HUES6 (cell line): ENCODE data around the gene EPHA6.

Experiments used
- H3K27ac ChIP-seq: 2 replicates; pipeline ENCODE4 v1.7.0; 2013; ENCODE audit warnings: low read depth, mild to moderate bottlenecking, low read length, inconsistent platforms
- H3K27me3 ChIP-seq: 2 replicates; pipeline ENCODE4 v1.6.1; 2013; ENCODE audit warnings: low read length; ENCODE audit not compliant: control insufficient read depth, insufficient read depth
- H3K36me3 ChIP-seq: 2 replicates; pipeline ENCODE4 v1.6.1; 2013; ENCODE audit warnings: low read length; ENCODE audit not compliant: control insufficient read depth, insufficient read depth
- H3K4me1 ChIP-seq: 2 replicates; pipeline ENCODE4 v1.6.1; 2013; ENCODE audit warnings: low read length; ENCODE audit not compliant: control insufficient read depth, insufficient read depth
- H3K4me3 ChIP-seq: 2 replicates; pipeline ENCODE4 v1.5.1; 2013; ENCODE audit warnings: low read depth, low read length
- H3K9ac ChIP-seq: one replicate; pipeline ENCODE4 v1.6.1; 2013; ENCODE audit warnings: mild to moderate bottlenecking, low read length
- H3K9me3 ChIP-seq: 2 replicates; pipeline ENCODE4 v1.6.1; 2013; ENCODE audit warnings: low read depth, low read length; ENCODE audit not compliant: control insufficient read depth, insufficient read depth

EPHA6 gene

DNA sequence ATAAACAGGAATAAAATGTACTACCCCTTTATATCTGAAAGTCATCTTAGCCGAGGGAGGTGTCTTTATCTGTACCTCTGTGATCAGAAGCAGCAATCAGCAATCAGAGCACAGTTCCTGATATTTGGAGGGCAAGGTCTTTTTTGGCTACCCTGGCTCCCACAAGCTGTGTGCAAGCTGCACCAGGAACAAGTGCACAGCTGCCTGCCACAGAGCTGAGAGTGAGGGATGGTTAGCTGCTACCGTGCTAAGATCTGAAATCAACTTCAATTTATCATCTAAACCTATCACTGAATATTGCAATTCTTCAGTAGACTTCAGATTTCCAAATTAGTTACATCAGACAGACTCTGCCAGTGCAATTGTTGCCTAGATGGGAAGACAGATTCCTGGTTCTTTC is 545.6 kb downstream of the EPHA6 start:
- H3K4me1 ChIP-seq: peaks cover 16% of the 10 kb centered on the region; the same call in 1 of the 2 replicates

DNA sequence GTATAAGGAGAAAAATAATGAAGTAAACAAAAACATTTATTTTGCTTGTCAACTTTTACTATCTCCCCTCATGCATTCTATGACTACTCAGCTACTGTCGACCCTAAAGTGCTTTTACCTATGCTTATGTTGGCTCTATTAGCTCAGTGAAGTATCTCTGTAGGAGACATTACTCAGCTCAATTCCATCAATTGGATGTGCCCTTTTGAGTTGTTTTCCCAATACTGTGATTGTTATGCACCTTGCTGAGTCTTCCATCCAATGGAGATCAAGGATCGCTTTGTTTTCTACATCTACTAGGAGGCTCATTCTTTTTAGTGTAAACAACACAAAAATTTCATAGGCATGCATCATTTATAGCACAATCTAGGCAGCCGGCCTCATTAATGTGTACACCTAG is 546.4 kb downstream of the EPHA6 start:
- H3K27me3 ChIP-seq: no peaks in the 10 kb centered on the region
- H3K4me1 ChIP-seq: peaks cover 16% of the 10 kb centered on the region; the same call in 1 of the 2 replicates
- H3K9ac ChIP-seq: no peak overlapping the region
- H3K4me3 ChIP-seq: no peak overlapping the region
- no peak overlapping the region for H3K27ac ChIP-seq
- H3K9me3 ChIP-seq: no peaks in the 10 kb centered on the region
- no peaks in the 10 kb centered on the region for H3K36me3 ChIP-seq

More for the DNA sequence above, 545.6 kb downstream of the EPHA6 start:
- Histone ChIP-seq H3K27me3 (no peaks in the 10 kb centered on the region), H3K9ac (no peak overlapping the region), H3K9me3 (no peaks in the 10 kb centered on the region), H3K4me3 (no peak overlapping the region), H3K27ac (no peak overlapping the region), H3K36me3 (no peaks in the 10 kb centered on the region)

DNA sequence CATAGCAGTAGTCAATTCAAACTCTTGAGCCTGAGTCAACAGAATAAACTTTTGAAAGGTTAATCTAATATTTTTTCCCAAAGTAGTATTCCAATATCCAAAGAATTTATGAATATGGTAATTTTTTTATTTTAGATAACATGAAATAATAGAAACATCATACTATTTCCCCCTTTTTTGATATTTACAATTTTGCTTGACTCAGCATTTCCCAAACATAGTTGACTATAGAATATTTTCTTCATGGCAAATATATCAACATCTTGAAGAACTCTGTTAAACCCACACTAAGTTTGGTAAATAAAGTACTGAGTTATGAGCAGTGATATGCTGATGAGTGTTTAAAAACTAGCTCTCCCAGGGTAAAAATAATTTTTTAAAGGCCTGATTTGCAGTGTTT is 570.2 kb downstream of the EPHA6 start:
- H3K36me3 ChIP-seq: peaks cover 7% of the 10 kb centered on the region
- H3K4me3 ChIP-seq: no peak overlapping the region
- no peaks in the 10 kb centered on the region for H3K4me1 ChIP-seq
- no peak overlapping the region for H3K27ac ChIP-seq
- no peaks in the 10 kb centered on the region for H3K27me3 ChIP-seq
- no peak overlapping the region for H3K9ac ChIP-seq
- peaks cover 26% of the 10 kb centered on the region for H3K9me3 ChIP-seq

DNA sequence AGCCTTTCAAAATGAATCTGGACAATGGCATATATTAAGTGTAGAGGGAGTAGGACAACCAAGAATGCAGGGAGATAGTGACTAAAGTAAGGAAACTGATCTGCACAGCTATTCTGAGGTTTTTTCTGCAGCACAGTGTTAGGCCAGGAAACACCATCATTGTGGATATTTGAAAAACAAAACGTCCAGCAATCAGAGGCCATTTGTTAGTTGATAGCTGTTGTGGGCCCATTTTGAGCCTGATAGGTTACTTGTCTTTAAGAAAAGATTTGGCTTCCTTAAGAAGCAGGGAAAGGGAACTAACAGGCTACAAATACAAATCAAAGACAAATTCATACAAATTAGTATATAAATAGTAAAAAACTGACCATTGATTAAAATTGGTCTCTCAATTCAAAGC is 574.4 kb downstream of the EPHA6 start:
- no peak overlapping the region for H3K27ac ChIP-seq
- H3K4me1 ChIP-seq: 0 out of 2 replicates have a peak, but pooled peaks cover 4% of the 10 kb centered on the region
- H3K27me3 ChIP-seq: no peaks in the 10 kb centered on the region
- H3K4me3 ChIP-seq: no peak overlapping the region
- H3K9me3 ChIP-seq: peaks cover 26% of the 10 kb centered on the region
- H3K36me3 ChIP-seq: peaks cover 7% of the 10 kb centered on the region
- H3K9ac ChIP-seq: no peak overlapping the region

DNA sequence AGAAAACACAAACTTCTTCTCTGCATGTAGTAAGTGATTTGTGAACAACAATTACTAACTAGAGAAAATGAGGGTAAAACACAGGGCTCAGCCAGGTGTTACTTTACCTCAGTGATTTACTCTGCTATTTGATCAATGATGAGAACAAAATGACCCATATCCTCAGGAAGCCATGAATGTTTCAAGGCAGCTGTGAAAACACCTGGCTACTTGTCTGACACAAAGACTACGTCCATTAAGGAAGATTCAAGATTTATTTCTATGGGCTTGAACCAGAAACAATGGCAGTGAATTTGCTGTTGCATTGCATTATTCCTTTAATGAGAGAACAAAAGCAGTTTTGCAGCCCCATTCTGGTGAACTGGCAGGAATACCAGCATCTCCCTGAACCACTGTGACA is 575.5 kb downstream of the EPHA6 start:
- H3K4me3 ChIP-seq: no peak overlapping the region
- H3K9me3 ChIP-seq: peaks cover 26% of the 10 kb centered on the region
- H3K36me3 ChIP-seq: peaks cover 7% of the 10 kb centered on the region
- 0 out of 2 replicates have a peak, but pooled peaks cover 4% of the 10 kb centered on the region for H3K4me1 ChIP-seq
- H3K9ac ChIP-seq: no peak overlapping the region
- H3K27ac ChIP-seq: no peak overlapping the region
- no peaks in the 10 kb centered on the region for H3K27me3 ChIP-seq

DNA sequence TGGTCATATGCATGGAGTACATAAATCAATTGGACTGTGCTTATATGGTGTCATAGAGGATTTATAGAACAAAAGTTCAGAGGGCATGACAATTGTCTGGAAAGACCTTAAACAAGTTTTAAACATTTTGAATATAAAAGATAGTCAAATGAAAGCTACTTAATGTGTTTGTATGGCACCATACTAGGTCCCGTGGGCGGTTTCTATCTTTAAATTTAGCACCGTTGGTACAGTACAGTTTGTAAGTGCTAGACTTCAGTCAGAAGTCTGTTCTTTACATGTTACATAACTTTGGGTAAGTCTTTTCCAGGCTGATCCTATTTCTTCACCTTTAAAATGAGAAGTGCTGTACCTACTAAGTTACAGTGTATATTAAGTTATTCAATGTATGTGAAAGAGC is 576.8 kb downstream of the EPHA6 start:
- H3K9ac ChIP-seq: no peak overlapping the region
- H3K9me3 ChIP-seq: peaks cover 18% of the 10 kb centered on the region
- no peak overlapping the region for H3K4me3 ChIP-seq
- no peak overlapping the region for H3K27ac ChIP-seq
- H3K4me1 ChIP-seq: 0 out of 2 replicates have a peak, but pooled peaks cover 4% of the 10 kb centered on the region
- H3K36me3 ChIP-seq: peaks cover 7% of the 10 kb centered on the region
- H3K27me3 ChIP-seq: no peaks in the 10 kb centered on the region

DNA sequence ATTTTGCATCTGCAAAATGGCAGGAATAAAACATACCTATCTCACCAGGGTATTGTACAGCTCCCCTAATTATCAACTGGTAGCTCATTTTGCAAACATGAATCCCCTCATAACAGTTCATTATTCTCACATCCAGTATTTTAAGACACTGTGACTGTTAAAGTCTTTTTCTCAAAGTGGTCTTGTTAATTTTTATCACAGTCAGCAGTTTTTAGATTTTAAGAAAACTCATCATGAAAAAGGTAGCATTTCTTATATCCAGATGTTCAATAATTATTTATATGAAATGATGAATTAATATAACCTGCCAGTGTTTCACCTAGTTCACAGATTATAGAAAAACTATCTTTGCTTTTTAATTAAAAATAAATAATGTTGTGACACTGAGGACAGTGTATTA is 595.2 kb downstream of the EPHA6 start:
- Histone ChIP-seq H3K36me3 (no peaks in the 10 kb centered on the region), H3K4me1 (no peaks in the 10 kb centered on the region), H3K9ac (no peak overlapping the region), H3K27me3 (no peaks in the 10 kb centered on the region), H3K4me3 (no peak overlapping the region), H3K9me3 (no peaks in the 10 kb centered on the region), H3K27ac (no peak overlapping the region)

DNA sequence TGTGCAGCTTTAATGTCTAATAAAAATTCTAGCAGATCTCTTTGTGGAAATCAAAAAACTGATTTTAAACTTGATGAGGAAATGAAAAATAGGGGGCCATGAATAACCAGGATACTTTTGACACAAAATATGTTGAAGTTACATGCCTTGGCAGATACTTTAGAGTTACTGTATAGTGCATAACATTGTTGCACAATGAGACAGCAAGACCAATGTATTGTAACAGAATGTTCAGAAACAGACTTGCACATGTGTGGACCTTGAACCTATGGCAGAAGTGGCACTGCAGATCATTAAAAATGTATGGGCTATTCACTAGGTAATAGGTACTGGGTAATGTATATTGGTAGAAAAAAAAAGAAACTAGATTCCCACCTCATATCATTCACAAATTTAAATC is 607.2 kb downstream of the EPHA6 start:
- Histone ChIP-seq H3K9ac (no peak overlapping the region), H3K36me3 (no peaks in the 10 kb centered on the region; the same call in 1 of the 2 replicates), H3K4me1 (no peaks in the 10 kb centered on the region), H3K27me3 (no peaks in the 10 kb centered on the region), H3K27ac (no peak overlapping the region), H3K4me3 (no peak overlapping the region), H3K9me3 (peaks cover 24% of the 10 kb centered on the region)

DNA sequence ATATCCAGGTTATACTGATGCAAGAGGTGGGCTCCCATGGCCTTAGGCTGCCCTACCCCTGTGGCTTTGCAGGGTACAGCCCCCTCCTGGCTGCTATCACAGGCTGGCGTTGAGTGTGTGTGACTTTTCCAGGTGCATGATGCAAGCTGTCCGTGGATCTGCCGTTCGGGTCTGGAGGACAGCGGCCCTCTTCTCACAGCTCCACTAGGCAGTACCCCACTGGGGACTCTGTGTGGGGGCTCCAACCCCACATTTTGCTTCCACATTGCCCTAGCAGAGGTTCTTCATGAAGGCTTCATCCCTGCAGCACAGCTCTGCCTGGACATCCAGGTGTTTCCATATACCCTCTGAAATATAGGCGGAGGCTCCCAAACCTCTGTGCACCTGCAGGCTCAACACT is 610.6 kb downstream of the EPHA6 start:
- Histone ChIP-seq H3K36me3 (no peaks in the 10 kb centered on the region; the same call in 1 of the 2 replicates), H3K27me3 (no peaks in the 10 kb centered on the region), H3K9ac (no peak overlapping the region), H3K4me1 (no peaks in the 10 kb centered on the region), H3K9me3 (peaks cover 30% of the 10 kb centered on the region), H3K4me3 (no peak overlapping the region), H3K27ac (no peak overlapping the region)

DNA sequence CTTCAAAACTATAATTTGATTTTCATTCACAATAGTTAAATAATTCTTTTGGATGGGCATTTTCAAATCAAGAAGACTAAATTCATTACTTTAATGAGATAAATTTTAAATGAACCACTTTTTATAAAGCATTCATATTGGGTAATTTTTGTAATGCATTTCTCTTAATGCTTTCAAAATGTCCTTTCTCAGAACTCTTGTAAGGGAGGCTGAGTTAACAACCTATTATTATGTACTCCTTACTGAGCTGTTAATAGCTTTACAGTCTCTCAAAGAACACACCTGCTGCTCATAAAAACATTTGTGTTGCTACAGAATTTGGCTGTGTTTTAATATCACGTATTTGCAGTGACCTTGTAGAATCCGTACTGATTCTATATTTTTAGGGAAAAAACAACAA is 616.2 kb downstream of the EPHA6 start:
- no peaks in the 10 kb centered on the region for H3K36me3 ChIP-seq
- no peaks in the 10 kb centered on the region for H3K27me3 ChIP-seq
- no peaks in the 10 kb centered on the region; the same call in 1 of the 2 replicates for H3K4me1 ChIP-seq
- H3K9ac ChIP-seq: no peak overlapping the region
- no peak overlapping the region for H3K4me3 ChIP-seq
- H3K9me3 ChIP-seq: peaks cover 9% of the 10 kb centered on the region
- H3K27ac ChIP-seq: no peak overlapping the region

DNA sequence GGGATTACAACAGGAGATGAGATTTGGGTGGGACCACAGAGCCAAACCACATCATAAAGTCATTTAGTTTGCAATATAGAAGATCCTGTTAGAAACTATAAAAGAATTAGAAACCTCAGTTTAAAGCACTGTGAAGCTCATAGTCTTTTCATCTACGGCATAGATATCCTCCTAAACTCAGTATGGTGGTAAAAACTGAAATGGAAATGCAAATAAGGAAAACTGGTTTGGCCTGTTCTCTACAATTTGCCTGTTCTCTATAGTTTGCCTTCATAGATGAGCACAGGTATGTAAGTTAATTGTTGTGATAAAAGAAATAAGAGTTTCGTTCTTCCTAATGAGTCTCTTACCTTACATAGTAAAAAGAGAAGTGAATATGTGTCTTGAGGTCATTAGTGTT is 618.5 kb downstream of the EPHA6 start:
- no peak overlapping the region for H3K27ac ChIP-seq
- H3K9me3 ChIP-seq: no peaks in the 10 kb centered on the region
- no peak overlapping the region for H3K4me3 ChIP-seq
- no peaks in the 10 kb centered on the region for H3K36me3 ChIP-seq
- no peaks in the 10 kb centered on the region; the same call in 1 of the 2 replicates for H3K4me1 ChIP-seq
- H3K9ac ChIP-seq: no peak overlapping the region
- no peaks in the 10 kb centered on the region for H3K27me3 ChIP-seq

DNA sequence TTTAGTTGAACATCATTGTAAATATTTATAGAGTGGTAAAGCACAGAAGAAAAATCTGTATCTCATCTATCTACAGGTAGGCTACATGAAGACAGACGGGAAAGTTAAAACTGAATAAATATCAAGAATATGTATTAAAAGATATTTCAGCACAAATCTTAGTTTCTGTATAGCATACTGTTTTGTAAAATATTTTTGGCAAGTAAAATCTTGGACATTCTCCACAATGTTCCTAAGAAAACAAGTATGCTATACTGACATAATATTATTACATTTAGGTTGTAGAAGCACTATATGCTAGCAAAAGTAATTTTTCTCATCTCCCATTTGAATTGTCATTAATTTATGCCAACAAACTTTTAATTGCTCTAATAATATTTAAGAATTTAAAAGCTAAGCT is 623.7 kb downstream of the EPHA6 start:
- Histone ChIP-seq H3K36me3 (no peaks in the 10 kb centered on the region), H3K27ac (no peak overlapping the region), H3K4me1 (peaks cover 4% of the 10 kb centered on the region; the same call in 1 of the 2 replicates), H3K27me3 (no peaks in the 10 kb centered on the region), H3K9ac (no peak overlapping the region), H3K4me3 (no peak overlapping the region), H3K9me3 (no peaks in the 10 kb centered on the region)
